GM23338 (cell line): ENCODE measurements around the gene SMIM35. TPM values are rescaled to one million over a fixed set of nuclear protein-coding genes. Genes with fewer than 3 reads are reported as not detected.
A peak's percentile ranks its signal among the peaks of the same experiment; 100 is the strongest.

Experiments
- ATAC-seq: fragments of 200-7000 bp; cut with Tn5 transposase; 3 replicates; pipeline ENCODE4 v1.9.1; 2020
- DNase-seq: peaks from one replicate; pipeline ENCODE4 v3.0.0-alpha.2; 2015; ENCODE audit warnings: low spot score
- H2AFZ ChIP-seq: fragments of 200-600 bp; sonication (generic); 2 replicates; pipeline ENCODE4 v1.8.0; 2016; ENCODE audit warnings: antibody characterized with exemption, mild to moderate bottlenecking, moderate library complexity
- H3F3A ChIP-seq: fragments of 200-600 bp; sonication (generic); replicated peaks from 2 replicates; pipeline ENCODE4 v1.8.0; 2017; ENCODE audit warnings: antibody characterized with exemption, mixed run types, low read depth
- H3K27ac ChIP-seq: fragments of 200-600 bp; sonication (generic); 2 replicates; pipeline ENCODE4 v1.6.1; 2016; ENCODE audit warnings: low read depth
- H3K27me3 ChIP-seq: fragments of 200-600 bp; sonication (generic); 2 replicates; pipeline ENCODE4 v1.8.0; 2016; ENCODE audit warnings: mild to moderate bottlenecking, mixed run types, moderate library complexity; ENCODE audit not compliant: insufficient read depth
- H3K36me3 ChIP-seq: fragments of 200-600 bp; sonication (generic); 2 replicates; pipeline ENCODE4 v1.8.0; 2016; ENCODE audit warnings: mild to moderate bottlenecking; ENCODE audit not compliant: insufficient read depth
- H3K4me1 ChIP-seq: fragments of 200-600 bp; sonication (generic); 2 replicates; pipeline ENCODE4 v1.8.0; 2016; ENCODE audit warnings: mild to moderate bottlenecking, moderate library complexity; ENCODE audit not compliant: insufficient read depth
- H3K4me2 ChIP-seq: fragments of 200-600 bp; sonication (generic); 2 replicates; pipeline ENCODE4 v1.7.1; 2017; ENCODE audit warnings: mixed run types
- H3K4me3 ChIP-seq: fragments of 200-600 bp; sonication (generic); 2 replicates; pipeline ENCODE4 v1.6.1; 2016; ENCODE audit warnings: mixed run types
- H3K79me2 ChIP-seq: fragments of 200-600 bp; sonication (generic); replicated peaks from 2 replicates; pipeline ENCODE4 v1.8.0; 2017; ENCODE audit warnings: mild to moderate bottlenecking; ENCODE audit not compliant: insufficient read depth
- H3K9me2 ChIP-seq: fragments of 200-600 bp; sonication (generic); 2 replicates; pipeline ENCODE4 v1.8.0; 2017; ENCODE audit not compliant: insufficient read depth
- H4K20me1 ChIP-seq: fragments of 200-600 bp; sonication (generic); replicated peaks from 2 replicates; pipeline ENCODE4 v1.8.0; 2017; ENCODE audit warnings: mild to moderate bottlenecking; ENCODE audit not compliant: insufficient read depth
- H3K27ac Mint-ChIP-seq: 2 replicates; pipeline ENCODE4 v1.8.0; 2020; ENCODE audit warnings: inconsistent platforms, mild to moderate bottlenecking, moderate library complexity, mixed read lengths
- H3K27me3 Mint-ChIP-seq: 3 replicates; pipeline ENCODE4 v1.8.0; 2022; ENCODE audit warnings: low read depth, mild to moderate bottlenecking, moderate library complexity, mixed read lengths, inconsistent platforms; ENCODE audit not compliant: insufficient read depth, poor library complexity
- H3K36me3 Mint-ChIP-seq: 3 replicates; pipeline ENCODE4 v1.8.0; 2021; ENCODE audit warnings: low read depth, mild to moderate bottlenecking, inconsistent platforms, moderate library complexity, mixed read lengths
- H3K4me1 Mint-ChIP-seq: 3 replicates; pipeline ENCODE4 v1.8.0; 2020; ENCODE audit warnings: mild to moderate bottlenecking, inconsistent platforms, mixed read lengths
- H3K4me3 Mint-ChIP-seq: 3 replicates; pipeline ENCODE4 v1.8.0; 2021; ENCODE audit warnings: moderate library complexity, mild to moderate bottlenecking, inconsistent platforms, mixed read lengths
- H3K9me3 Mint-ChIP-seq: 3 replicates; pipeline ENCODE4 v1.8.0; 2020; ENCODE audit warnings: moderate library complexity, mild to moderate bottlenecking, inconsistent platforms, mixed read lengths
- CREB1 ChIP-seq: fragments of 250-450 bp; sonication (Bioruptor Pico); IDR thresholded peaks from 2 replicates; pipeline ENCODE4 v1.5.0; 2020; ENCODE audit warnings: low read depth, mild to moderate bottlenecking, moderate library complexity
- CTCF ChIP-seq, 2 experiments: fragments of 200-600 bp in 1 of 2; sonication (generic) in 1 of 2; conservative IDR thresholded peaks; 2 replicates each; pipeline versions ENCODE4 v1.5.1 to v1.6.1; 2016 to 2017; ENCODE audit warnings: antibody characterized with exemption in 2 of 2, low read depth in 2 of 2, mild to moderate bottlenecking in 2 of 2, moderate library complexity in 1 of 2
- ETS1 ChIP-seq: IDR thresholded peaks from 2 replicates; pipeline ENCODE4 v1.6.1; 2016; ENCODE audit warnings: antibody characterized with exemption
- EZH2 ChIP-seq: fragments of 200-600 bp; sonication (generic); IDR thresholded peaks from one replicate; pipeline ENCODE4 v1.8.0; 2017; ENCODE audit warnings: antibody characterized with exemption, mild to moderate bottlenecking, low read depth; ENCODE audit not compliant: unreplicated experiment
- EZH2phosphoT487 ChIP-seq: fragments of 200-600 bp; sonication (generic); IDR thresholded peaks from one replicate; pipeline ENCODE4 v1.8.1; 2018; ENCODE audit warnings: antibody characterized with exemption; ENCODE audit not compliant: unreplicated experiment
- JUNB ChIP-seq: IDR thresholded peaks from one replicate; pipeline ENCODE4 v1.6.1; 2016; ENCODE audit warnings: antibody characterized with exemption; ENCODE audit not compliant: unreplicated experiment
- NANOG ChIP-seq: IDR thresholded peaks from 2 replicates; pipeline ENCODE4 v1.6.1; 2016; ENCODE audit warnings: antibody characterized with exemption, borderline replicate concordance
- POLR2AphosphoS5 ChIP-seq: IDR thresholded peaks from 2 replicates; pipeline ENCODE4 v1.6.1; 2016; ENCODE audit warnings: antibody characterized with exemption, low read depth
- STAT1 ChIP-seq: IDR thresholded peaks from one replicate; pipeline ENCODE4 v1.6.1; 2016; ENCODE audit warnings: antibody characterized with exemption; ENCODE audit not compliant: unreplicated experiment
- ZNF114 ChIP-seq: fragments of 250-450 bp; sonication (Bioruptor Pico); IDR thresholded peaks from 2 replicates; pipeline ENCODE4 v1.5.0; 2020; ENCODE audit warnings: mild to moderate bottlenecking, moderate library complexity
- ZNF331 ChIP-seq: fragments of 250-450 bp; sonication (Bioruptor Pico); IDR thresholded peaks from 2 replicates; pipeline ENCODE4 v1.5.0; 2020; ENCODE audit warnings: low read depth, mild to moderate bottlenecking, moderate library complexity
- polyA plus RNA-seq: library from polyadenylated mRNA; unstranded; fragments of >200 nt; fragmentation: Nextera tagmentation; extraction: Ambion mirVana; gene quantifications from 2 replicates; pipeline ENCODE4 v1.2.1, GENCODE V29; 2016
- total RNA-seq: library from RNA; depleted of rRNA; stranded (reverse); fragments of >200 nt; shearing (Covaris generic); gene quantifications from 2 replicates; pipeline ENCODE4 v1.2.3, GENCODE V29; 2014

SMIM35 gene
- total and polyA plus RNA-seq, 2 experiments from 2014 or later: not detected

GRCh38 chr11:118079491-118079890 lies 7.3 kb downstream of the SMIM35 start (continued):
- TF ChIP-seq CTCF (conservative IDR thresholded peaks at IDR 0.05; ENCODE audit: low read depth in 2 of 2) (no peak), EZH2phosphoT487 (no peak)

- no peak overlapping the region for H3K27ac ChIP-seq
- peaks cover 8% of the 10 kb centered on the region; the same call in 1 of the 2 replicates for H3K4me1 ChIP-seq
- Mint-ChIP-seq H3K27ac (no peak overlapping the region), H3K27me3 (peaks cover 8% of the 10 kb centered on the region), H3K36me3 (no peaks in the 10 kb centered on the region), H3K4me1 (peaks cover 23% of the 10 kb centered on the region), H3K9me3 (no peaks in the 10 kb centered on the region; the same call in 2 of the 3 replicates), H3K4me3 (no peak overlapping the region)
- no peaks in the 10 kb centered on the region for H3F3A ChIP-seq
- H3K27me3 ChIP-seq: no peaks in the 10 kb centered on the region
- DNase-seq: no peak
- no peaks in the 10 kb centered on the region for H4K20me1 ChIP-seq
- no peak overlapping the region for H3K4me3 ChIP-seq
- no peak overlapping the region for H3K4me2 ChIP-seq
- no peak for ATAC-seq
- H3K79me2 ChIP-seq: no peaks in the 10 kb centered on the region
- H3K36me3 ChIP-seq: no peaks in the 10 kb centered on the region
- TF ChIP-seq CREB1 (CRISPR knock-in tag): no peak
- no peak for TF ChIP-seq POLR2AphosphoS5
- no peak for TF ChIP-seq CTCF (conservative IDR thresholded peaks at IDR 0.05; ENCODE audit: low read depth in 2 of 2)
- no peak for TF ChIP-seq ETS1
- no peak for TF ChIP-seq STAT1
- TF ChIP-seq EZH2phosphoT487: no peak
- no peak overlapping the region for H2AFZ ChIP-seq
- H3K9me2 ChIP-seq: no peaks in the 10 kb centered on the region
These were observed 7.8 kb downstream of the SMIM35 start for GRCh38 chr11:118078911-118079411.

GRCh38 chr11:118076754-118077281 lies 9.9 kb downstream of the SMIM35 start, which contains the start of gene TMPRSS4:
TSS of gene TMPRSS4 (plus strand) at chr11:118077078. CDS start at chr11:118077303, 225 bp downstream.
- Histone ChIP-seq H3K9me2 (no peaks in the 10 kb centered on the region), H3K79me2 (no peaks in the 10 kb centered on the region), H3K4me3 (no peak within 1 kb of the TSS), H3K27me3 (no peaks in the 10 kb centered on the region), H3F3A (no peaks in the 10 kb centered on the region), H3K36me3 (no peaks in the 10 kb centered on the region), H2AFZ (peak within 1 kb of the TSS; percentile 74; the same call in 1 of the 2 replicates), H3K4me2 (peak within 1 kb of the TSS; percentile 3; the same call in 1 of the 2 replicates), H4K20me1 (no peaks in the 10 kb centered on the region), H3K4me1 (peaks cover 8% of the 10 kb centered on the region; the same call in 1 of the 2 replicates), H3K27ac (no peak within 1 kb of the TSS)
- H3K9me3 Mint-ChIP-seq: no peaks in the 10 kb centered on the region; the same call in 2 of the 3 replicates
- H3K4me3 Mint-ChIP-seq: no peak within 1 kb of the TSS
- H3K36me3 Mint-ChIP-seq: no peaks in the 10 kb centered on the region
- peak; percentile 54 for ATAC-seq
- DNase-seq: peak; percentile 79
- peaks cover 13% of the 10 kb centered on the region for H3K4me1 Mint-ChIP-seq
- H3K27me3 Mint-ChIP-seq: peaks cover 8% of the 10 kb centered on the region
- no peak within 1 kb of the TSS for H3K27ac Mint-ChIP-seq
- TF ChIP-seq ETS1: no peak
- no peak for TF ChIP-seq POLR2AphosphoS5
- TF ChIP-seq ZNF114 (CRISPR knock-in tag): no peak
- TF ChIP-seq CREB1 (CRISPR knock-in tag): no peak
- no peak for TF ChIP-seq NANOG
- TF ChIP-seq JUNB: no peak
- TF ChIP-seq EZH2: no peak
- TF ChIP-seq CTCF (conservative IDR thresholded peaks at IDR 0.05; ENCODE audit: low read depth in 2 of 2): no peak
- no peak for TF ChIP-seq ZNF331 (CRISPR knock-in tag)
